Endodermal cell (in vitro differentiated cells): Measurements from ENCODE around the gene CXCL6. TPM values are rescaled to one million over a fixed set of nuclear protein-coding genes. Genes with fewer than 3 reads are reported as not detected.

Source experiments
- DNase-seq: peaks from one replicate; pipeline ENCODE4 v3.0.0-alpha.2; 2017
- H3K27ac ChIP-seq: 2 replicates; pipeline ENCODE4 v1.5.1; 2013; ENCODE audit warnings: mild to moderate bottlenecking, low read depth, low read length, moderate library complexity
- H3K27me3 ChIP-seq: 2 replicates; pipeline ENCODE4 v1.6.1; 2013; ENCODE audit warnings: mild to moderate bottlenecking, low read length, moderate library complexity; ENCODE audit not compliant: insufficient read depth, control insufficient read depth, poor library complexity, severe bottlenecking
- H3K36me3 ChIP-seq: 2 replicates; pipeline ENCODE4 v1.7.0; 2013; ENCODE audit warnings: mild to moderate bottlenecking, low read length, moderate library complexity; ENCODE audit not compliant: control insufficient read depth, insufficient read depth
- H3K4me1 ChIP-seq: one replicate; pipeline ENCODE4 v1.7.0; 2013; ENCODE audit warnings: low read length; ENCODE audit not compliant: control insufficient read depth, insufficient read depth
- H3K4me3 ChIP-seq: 2 replicates; pipeline ENCODE4 v1.5.1; 2013; ENCODE audit warnings: mild to moderate bottlenecking, low read length, moderate library complexity
- H3K9ac ChIP-seq: 2 replicates; pipeline ENCODE4 v1.6.1; 2013; ENCODE audit warnings: mild to moderate bottlenecking, low read length, moderate library complexity; ENCODE audit not compliant: poor library complexity, severe bottlenecking; ENCODE audit errors: extremely low read depth
- H3K9me3 ChIP-seq: 2 replicates; pipeline ENCODE4 v1.6.1; 2013; ENCODE audit warnings: mild to moderate bottlenecking, low read length, moderate library complexity; ENCODE audit not compliant: control insufficient read depth
- H3K27ac Mint-ChIP-seq: 2 replicates; pipeline ENCODE4 v1.8.0; 2020; ENCODE audit warnings: mixed read lengths
- H3K27me3 Mint-ChIP-seq: 2 replicates; pipeline ENCODE4 v1.8.0; 2021; ENCODE audit warnings: mild to moderate bottlenecking, mixed read lengths; ENCODE audit not compliant: insufficient read depth
- H3K36me3 Mint-ChIP-seq: 2 replicates; pipeline ENCODE4 v1.8.0; 2020; ENCODE audit warnings: low read depth, mixed read lengths
- H3K4me1 Mint-ChIP-seq: 2 replicates; pipeline ENCODE4 v1.8.0; 2020; ENCODE audit warnings: mixed read lengths
- H3K4me3 Mint-ChIP-seq: 2 replicates; pipeline ENCODE4 v1.8.0; 2020; ENCODE audit warnings: mild to moderate bottlenecking, moderate library complexity, mixed read lengths
- H3K9me3 Mint-ChIP-seq: 2 replicates; pipeline ENCODE4 v1.8.0; 2020; ENCODE audit warnings: mild to moderate bottlenecking, mixed read lengths
- WGBS, 2 experiments: methylation state at CpG; one replicate each; pipeline versions ENCODE4 v1.1.5 to v1.1.7; 2013; ENCODE audit warnings: missing lambda C conversion rate in 2 of 2, mixed read lengths in 1 of 2; ENCODE audit not compliant: insufficient coverage in 1 of 2, insufficient read length in 1 of 2; 5-methylcytosine and 5-hydroxymethylcytosine counted together
- total RNA-seq, 2 donors: library from RNA; stranded (reverse); fragmentation: NEBNext Ultra II Directional in 1 of 2; extraction: Animal tissue kit (Norgen Biotek cat#: 25700) in 1 of 2; gene quantifications; 2 replicates in 1 of 2; 3 replicates in 1 of 2; pipeline ENCODE4 v1.2.1, GENCODE V29; 2021
- TF ChIP-seq, protein P1 (sequence below): fragments of 200-600 bp; sonication (generic); conservative IDR thresholded peaks from 2 replicates; pipeline ENCODE4 v1.5.0; 2021; ENCODE audit warnings: antibody characterized with exemption, mild to moderate bottlenecking

Gene CXCL6
- total RNA-seq, 2 donors from 2014 or later, result 0.46 to 1.2 TPM

DNA sequence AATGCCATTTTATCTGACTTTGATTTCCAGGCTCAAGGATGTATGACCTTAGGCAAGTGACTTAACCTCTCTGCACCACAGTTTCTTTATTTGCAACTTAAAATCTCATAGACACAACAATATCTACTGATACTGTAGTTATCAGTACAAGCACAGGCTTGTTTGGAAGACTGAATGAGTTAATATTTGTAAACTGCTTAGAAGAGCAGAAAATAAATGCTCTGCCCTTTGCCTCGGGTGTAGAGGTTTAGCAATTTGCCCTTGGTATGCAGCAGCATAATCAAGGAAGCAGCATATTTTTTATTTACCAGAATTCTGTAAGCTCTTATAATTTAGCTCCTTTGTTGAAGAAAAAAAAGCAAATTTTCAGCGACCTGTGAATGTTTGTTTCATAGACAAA, 29.8 kb downstream of the CXCL6 start:
- 79 to 83% methylated on average over 1 to 2 of the region's 2 CpGs for WGBS, 2 experiments

DNA sequence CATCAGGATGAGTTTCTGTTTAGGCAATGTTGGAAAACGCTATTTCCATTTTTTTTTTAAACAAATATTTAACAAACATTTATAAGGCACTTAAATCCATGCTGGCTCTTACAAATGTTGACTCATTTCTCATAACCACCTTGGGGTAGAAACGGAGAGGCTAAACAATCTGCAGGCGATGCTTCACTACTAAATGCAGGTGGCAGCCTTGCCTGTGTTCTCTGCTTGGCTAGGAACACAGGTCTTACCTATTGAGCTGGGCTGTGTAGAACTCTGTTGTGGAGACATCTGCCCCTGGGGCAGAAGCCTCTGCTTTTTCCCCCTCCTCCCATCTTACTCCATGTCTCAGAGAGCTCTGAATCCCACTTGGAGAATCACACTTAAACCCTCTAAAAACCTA, 31.3 kb downstream of the CXCL6 start:
- Mint-ChIP-seq H3K27ac (no peak overlapping the region), H3K27me3 (peaks cover 46% of the 10 kb centered on the region), H3K4me3 (no peak overlapping the region), H3K4me1 (peaks cover 8% of the 10 kb centered on the region), H3K9me3 (no peaks in the 10 kb centered on the region), H3K36me3 (no peaks in the 10 kb centered on the region)
- Histone ChIP-seq H3K4me3 (no peak overlapping the region), H3K27ac (no peak overlapping the region), H3K36me3 (no peaks in the 10 kb centered on the region), H3K9me3 (no peaks in the 10 kb centered on the region), H3K9ac (no peak overlapping the region), H3K4me1 (no peaks in the 10 kb centered on the region), H3K27me3 (peaks cover 31% of the 10 kb centered on the region)
- TF ChIP-seq, protein P1, sequence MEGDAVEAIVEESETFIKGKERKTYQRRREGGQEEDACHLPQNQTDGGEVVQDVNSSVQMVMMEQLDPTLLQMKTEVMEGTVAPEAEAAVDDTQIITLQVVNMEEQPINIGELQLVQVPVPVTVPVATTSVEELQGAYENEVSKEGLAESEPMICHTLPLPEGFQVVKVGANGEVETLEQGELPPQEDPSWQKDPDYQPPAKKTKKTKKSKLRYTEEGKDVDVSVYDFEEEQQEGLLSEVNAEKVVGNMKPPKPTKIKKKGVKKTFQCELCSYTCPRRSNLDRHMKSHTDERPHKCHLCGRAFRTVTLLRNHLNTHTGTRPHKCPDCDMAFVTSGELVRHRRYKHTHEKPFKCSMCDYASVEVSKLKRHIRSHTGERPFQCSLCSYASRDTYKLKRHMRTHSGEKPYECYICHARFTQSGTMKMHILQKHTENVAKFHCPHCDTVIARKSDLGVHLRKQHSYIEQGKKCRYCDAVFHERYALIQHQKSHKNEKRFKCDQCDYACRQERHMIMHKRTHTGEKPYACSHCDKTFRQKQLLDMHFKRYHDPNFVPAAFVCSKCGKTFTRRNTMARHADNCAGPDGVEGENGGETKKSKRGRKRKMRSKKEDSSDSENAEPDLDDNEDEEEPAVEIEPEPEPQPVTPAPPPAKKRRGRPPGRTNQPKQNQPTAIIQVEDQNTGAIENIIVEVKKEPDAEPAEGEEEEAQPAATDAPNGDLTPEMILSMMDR, result peak; percentile 57
- WGBS, 2 experiments, result 77 to 83% methylated on average over 2 to 3 of the region's 3 CpGs
- peak; percentile 53 for DNase-seq

More for the DNA sequence above, 29.8 kb downstream of the CXCL6 start:
- Mint-ChIP-seq H3K27ac (no peak overlapping the region), H3K4me3 (no peak overlapping the region), H3K36me3 (no peaks in the 10 kb centered on the region), H3K4me1 (peaks cover 8% of the 10 kb centered on the region), H3K27me3 (peaks cover 42% of the 10 kb centered on the region), H3K9me3 (no peaks in the 10 kb centered on the region)
- Histone ChIP-seq H3K27ac (no peak overlapping the region), H3K9ac (no peak overlapping the region), H3K4me3 (no peak overlapping the region), H3K27me3 (peaks cover 31% of the 10 kb centered on the region), H3K36me3 (no peaks in the 10 kb centered on the region), H3K4me1 (no peaks in the 10 kb centered on the region), H3K9me3 (no peaks in the 10 kb centered on the region)
- TF ChIP-seq, protein P1, result no peak
- no peak for DNase-seq

DNA sequence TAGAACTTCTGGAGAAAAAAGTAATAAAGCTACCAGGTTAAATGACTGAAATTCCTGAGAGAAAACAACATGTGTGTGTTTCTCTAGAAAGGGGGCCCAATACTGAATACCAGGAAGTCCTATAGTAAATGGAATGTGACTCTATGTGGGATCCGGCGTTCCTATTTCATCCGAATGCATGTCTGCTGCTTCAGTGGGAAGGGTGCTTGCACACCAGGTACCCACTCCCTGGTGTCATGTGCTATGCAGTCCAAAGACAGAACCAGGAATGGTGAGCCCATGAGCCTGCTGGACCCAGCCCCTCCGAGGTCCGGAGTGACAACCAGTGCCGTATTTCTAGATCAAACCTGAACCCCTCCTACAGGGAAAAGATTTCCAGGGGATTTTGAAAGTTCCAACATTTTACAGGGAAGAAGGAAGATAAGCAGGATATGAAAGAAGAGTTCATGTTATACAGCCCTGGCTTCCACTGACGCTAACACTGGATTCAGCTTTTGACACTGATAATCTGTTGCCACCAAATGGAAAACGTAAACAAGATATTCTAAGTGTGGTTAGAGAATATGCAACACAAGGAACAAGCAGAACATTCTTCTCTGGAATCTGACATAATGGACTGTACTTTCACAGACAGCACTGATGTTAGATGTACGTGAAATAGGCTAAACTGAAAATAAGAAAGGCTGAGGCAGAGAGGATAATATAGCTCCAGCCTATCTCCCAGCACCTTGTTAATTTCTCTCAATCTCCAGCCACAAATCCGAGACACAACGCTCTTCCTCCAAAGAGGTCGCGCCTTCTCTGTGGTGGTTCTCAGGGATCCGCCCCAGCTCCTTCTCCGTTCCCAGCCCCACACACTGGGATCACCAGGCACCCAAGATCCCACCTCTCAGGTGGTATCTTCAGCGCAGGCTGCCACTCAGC, 32.0 kb downstream of the CXCL6 start:
- no peak overlapping the region for H3K27ac Mint-ChIP-seq

More for the DNA sequence above, 32.0 kb downstream of the CXCL6 start:
- Histone ChIP-seq H3K4me1 (no peaks in the 10 kb centered on the region), H3K9ac (no peak overlapping the region), H3K4me3 (peak overlapping the region; percentile 80), H3K36me3 (no peaks in the 10 kb centered on the region), H3K27me3 (peaks cover 31% of the 10 kb centered on the region), H3K27ac (no peak overlapping the region), H3K9me3 (no peaks in the 10 kb centered on the region)
- 58 to 91% methylated on average over 3 to 16 of the region's 16 CpGs for WGBS, 2 experiments
- peak overlapping the region; percentile 69 for H3K4me3 Mint-ChIP-seq
- H3K9me3 Mint-ChIP-seq, result no peaks in the 10 kb centered on the region
- TF ChIP-seq, protein P1, result no peak
- H3K27me3 Mint-ChIP-seq, result peaks cover 48% of the 10 kb centered on the region
- H3K36me3 Mint-ChIP-seq, result no peaks in the 10 kb centered on the region
- peaks cover 8% of the 10 kb centered on the region for H3K4me1 Mint-ChIP-seq
- no peak for DNase-seq
